Left forelimb (tissue), 1 donor: ENCODE measurements around the gene B4GALNT3.
A peak's percentile ranks its signal among the peaks of the same experiment; 100 is the strongest.
"Not testable (repeated sequence)": the region's sequence is repeated elsewhere in the genome, so short reads cannot be mapped to it uniquely, and the experiment has no call there.

Source experiments
- DNase-seq: peaks from one replicate; pipeline ENCODE4 v3.0.0-alpha.2; 2018; ENCODE audit warnings: low spot score

B4GALNT3 gene

DNA sequence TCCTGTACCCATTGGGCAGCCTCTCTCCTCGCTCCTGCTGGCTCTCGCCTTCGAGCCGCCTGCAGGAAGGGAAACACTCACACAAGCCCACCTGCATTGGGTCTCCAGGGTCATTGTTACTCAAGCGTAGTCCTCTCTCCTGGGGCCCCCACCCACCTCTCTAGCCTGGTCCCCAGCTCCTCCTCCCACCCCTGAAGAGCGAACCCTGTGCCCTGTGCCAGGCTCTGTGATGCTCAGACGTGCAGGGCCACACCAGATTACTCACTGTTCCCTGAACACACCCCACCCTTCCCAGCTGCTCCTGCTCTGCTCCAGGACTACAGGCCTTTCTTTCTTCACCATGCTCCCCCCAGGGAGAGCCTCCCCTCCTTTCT is 115.4 kb downstream of the B4GALNT3 start:
- peak; percentile 15 for DNase-seq

GRCh38 chr12:575948-576614 is 116.3 kb downstream of the B4GALNT3 start:
- DNase-seq: peak; percentile 91

DNA sequence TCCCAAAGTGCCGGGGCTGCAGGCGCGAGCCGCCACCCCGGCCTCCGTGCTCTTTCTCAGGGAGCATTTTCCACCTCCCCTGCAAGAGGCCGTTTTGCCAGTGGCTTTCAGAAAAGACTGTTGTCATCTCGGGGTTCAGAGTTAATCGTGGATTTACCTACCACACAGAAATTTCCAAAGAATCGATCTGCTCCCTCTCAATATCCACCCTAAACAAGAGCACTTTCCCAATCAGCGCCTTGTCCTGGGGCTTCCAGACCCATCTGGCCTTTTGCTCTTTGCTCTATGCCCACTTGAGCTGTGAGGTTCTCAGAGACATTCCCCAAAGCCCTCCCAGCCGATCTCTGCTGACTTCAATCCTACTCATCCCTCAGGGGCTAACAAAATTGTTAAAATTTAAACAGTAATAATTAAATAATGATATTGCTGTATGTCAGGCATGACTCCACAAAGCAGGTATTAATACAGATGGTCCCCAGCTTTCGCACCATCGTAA is 116.9 kb downstream of the B4GALNT3 start:
- DNase-seq: no peak

DNA sequence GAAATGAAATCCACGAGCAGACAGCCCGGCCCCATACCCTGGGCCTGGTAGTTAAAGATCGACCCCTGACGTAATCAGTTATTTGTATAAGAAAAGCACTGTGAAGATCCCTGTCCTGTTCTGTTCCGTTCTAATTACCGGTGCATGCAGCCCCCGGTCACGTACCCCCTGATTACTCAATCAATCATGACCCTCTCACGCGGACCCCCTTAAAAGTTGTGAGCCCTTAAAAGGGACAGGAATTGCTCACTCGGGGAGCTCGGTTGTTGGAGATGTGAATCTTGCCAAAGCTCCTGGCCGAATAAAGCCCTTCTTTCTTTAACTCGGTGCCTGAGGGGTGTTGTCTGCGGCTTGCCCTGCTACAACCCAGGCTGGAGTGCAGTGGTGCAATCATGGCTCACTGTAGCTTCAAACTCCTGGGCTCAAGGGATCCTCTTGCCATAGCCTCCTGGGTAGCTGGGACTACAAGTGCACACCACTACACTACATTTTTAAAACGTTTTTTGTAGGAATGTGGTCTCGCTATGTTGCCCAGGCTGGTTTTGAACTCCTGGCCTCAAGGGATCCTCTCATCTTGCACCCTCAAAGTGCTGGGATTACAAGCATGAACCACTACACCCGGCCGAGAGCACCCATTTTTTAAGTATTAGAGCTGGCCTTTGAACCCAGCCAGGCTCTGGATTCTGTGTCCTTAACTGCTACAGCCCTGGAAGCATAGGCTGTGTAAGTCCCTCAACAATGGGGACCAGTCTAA is 118.4 kb downstream of the B4GALNT3 start:
- not testable (repeated sequence) for DNase-seq

GRCh38 chr12:578748-579419 is 119.1 kb downstream of the B4GALNT3 start:
- DNase-seq: no peak

DNA sequence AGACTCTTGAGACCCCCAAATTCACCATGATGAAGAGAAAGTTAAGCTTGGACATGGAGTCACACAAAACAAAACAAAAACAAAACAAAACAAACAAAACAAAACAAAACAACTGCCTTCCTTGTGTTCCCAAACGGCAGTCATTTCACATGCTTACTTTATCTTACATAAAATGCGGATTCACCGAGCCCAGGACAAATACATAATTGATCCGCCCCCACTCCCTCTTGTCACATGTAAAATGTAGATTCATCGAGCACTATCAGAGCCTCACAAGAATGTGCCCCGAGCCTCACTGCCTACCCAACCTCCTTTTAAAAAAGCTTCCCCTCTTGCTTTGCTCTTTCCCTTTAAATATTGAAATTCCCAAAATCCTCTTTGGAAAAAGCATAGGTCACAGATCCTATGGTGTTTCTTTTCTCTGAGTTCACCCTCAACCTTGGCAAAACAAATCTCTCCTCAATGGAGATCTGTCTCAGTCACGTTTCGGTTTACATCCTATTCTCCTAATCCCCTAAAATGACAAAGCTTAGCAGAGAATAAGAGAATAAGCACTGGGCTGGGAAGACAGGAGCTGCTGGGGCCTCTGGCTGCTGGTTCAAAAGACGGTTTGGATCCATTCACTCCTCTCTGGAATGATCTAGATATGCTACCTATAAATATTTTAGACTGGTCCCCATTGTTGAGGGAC is 119.8 kb downstream of the B4GALNT3 start:
- no peak for DNase-seq

DNA sequence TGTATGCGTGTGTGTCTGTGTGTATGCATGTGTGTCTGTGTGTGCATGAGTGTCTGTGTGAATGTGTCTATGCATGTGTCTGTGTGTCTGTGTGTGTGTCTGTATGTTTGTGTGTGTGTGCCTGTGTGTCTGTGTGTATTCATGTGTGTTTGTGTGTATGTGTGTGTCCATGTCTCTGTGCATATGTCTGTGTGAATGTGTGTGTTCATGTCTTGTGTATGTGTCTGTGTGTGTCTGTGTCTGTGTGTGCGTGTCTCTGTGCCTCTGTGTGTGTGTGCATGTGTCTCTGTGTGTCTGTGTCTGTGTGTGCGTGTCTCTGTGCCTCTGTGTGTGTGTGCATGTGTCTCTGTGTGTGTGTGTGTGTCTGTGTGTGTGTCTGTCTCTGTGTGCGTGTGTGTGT is 121.1 kb downstream of the B4GALNT3 start:
- DNase-seq: no peak

GRCh38 chr12:581321-581720 is 121.6 kb downstream of the B4GALNT3 start:
- DNase-seq: no peak

- DNase-seq: no peak
These were observed 122.0 kb downstream of the B4GALNT3 start for GRCh38 chr12:581746-582145.

DNA sequence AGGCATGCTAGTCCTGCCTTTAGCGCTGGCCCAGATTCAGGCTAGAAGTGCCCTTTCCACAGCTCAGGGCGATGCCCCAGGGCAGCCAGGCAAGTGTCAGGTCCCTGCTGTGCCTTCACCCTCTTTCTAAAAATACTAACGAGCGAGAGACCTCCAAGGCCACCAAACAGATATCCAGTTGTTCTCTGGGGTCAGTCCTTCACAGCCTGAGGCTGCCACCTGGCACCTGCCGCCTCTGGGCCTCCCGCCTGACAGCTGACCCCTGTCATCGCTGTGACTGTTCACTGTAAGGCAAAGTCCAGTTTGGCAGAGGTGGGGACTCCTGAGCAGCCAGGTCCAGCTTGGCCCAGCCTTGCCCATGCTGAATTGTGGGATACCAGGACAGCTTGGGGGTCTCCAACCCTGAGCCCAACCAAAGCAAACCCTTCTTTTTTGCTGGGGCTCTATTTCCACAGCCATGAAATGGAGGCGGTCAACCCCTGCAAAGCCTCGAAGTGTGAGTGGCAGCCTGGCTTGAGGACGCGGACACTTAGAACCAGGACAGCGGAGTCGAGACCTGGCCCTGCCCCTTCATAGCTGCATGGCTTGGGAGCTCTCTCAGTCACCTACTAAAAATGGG is 123.6 kb downstream of the B4GALNT3 start:
- no peak for DNase-seq

DNA sequence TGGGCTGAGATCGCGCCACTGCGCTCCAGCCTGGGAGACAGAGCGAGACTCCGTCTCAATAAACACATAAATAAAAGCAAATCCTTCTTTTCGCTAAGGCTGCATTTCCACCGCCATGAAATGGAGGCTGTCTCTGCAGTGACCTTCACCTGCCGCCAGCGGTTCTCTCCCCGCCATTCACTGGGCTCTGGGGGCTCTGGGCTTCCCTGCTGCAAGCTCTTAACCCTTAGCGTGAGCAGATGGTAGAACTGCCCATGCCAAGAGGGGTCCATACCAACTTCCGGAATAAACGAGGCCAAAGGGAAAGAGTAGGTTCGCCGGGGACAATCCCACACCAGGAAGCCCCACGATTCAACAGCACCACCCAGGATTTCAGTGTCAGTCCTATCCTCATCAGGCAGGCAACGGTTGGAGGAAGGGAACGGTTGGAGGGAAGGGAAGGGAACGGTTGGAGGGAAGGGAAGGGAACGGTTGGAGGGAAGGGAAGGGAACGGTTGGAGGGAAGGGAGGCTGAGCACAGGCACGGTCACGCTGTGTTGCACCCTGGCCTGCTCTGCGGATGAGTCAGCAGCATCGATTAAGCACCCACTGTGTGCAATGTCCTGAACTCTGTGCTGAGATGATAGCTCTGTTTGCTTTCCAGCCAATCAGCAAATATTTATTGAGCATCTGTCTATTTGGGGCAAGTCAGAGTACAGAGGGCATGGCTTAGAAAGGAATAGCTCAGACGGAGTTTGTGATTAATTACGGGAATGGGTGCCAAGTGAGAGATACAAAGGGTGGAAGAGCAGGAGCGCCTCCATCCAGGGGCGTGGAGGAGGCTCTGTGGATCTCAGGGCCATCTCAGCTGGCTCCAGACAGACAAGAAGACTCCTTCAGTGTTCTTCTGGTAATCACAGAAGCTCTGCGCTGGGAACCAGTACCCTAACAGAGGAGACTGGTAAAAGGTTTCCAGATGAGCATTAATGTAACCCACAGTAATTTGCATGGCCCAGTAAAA is 125.6 kb downstream of the B4GALNT3 start:
- DNase-seq: no peak

GRCh38 chr12:586318-587071 is 126.8 kb downstream of the B4GALNT3 start:
- DNase-seq: no peak

GRCh38 chr12:587132-588023 is 127.6 kb downstream of the B4GALNT3 start:
- no peak for DNase-seq

DNA sequence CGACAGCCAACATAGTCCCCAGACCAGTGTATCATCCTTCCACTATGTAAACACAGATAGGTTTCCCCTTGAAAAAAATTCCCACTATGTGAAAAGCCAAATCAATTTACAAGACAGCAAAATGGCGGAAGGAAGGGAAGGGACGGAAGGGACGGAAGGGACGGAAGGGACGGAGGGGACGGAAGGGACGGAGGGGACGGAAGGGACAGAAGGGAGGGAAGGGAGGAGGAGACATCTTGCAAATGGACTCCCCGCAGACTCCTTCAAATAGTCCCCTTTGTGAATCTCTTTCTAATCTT is 128.2 kb downstream of the B4GALNT3 start:
- DNase-seq: no peak

- DNase-seq: no peak
These were observed 128.9 kb downstream of the B4GALNT3 start for GRCh38 chr12:588646-589045.

- DNase-seq: no peak
These were observed 130.5 kb downstream of the B4GALNT3 start for GRCh38 chr12:590206-590750.

- no peak for DNase-seq
These were observed 131.7 kb downstream of the B4GALNT3 start for GRCh38 chr12:591167-592023.

- DNase-seq: no peak
These were observed 132.3 kb downstream of the B4GALNT3 start for GRCh38 chr12:592024-592505.
